Esophagus muscularis mucosa (tissue), 4 donors: Measurements from ENCODE around the gene ZBTB46. TPM values are rescaled to one million over a fixed set of nuclear protein-coding genes. Genes with fewer than 3 reads are reported as not detected.
A peak's percentile ranks its signal among the peaks of the same experiment; 100 is the strongest.
"Not testable (repeated sequence)": the region's sequence is repeated elsewhere in the genome, so short reads cannot be mapped to it uniquely, and the experiment has no call there.

Source experiments
- DNase-seq: peaks from one replicate; pipeline ENCODE4 v3.0.0-alpha.2; 2017; ENCODE audit errors: extremely low spot score
- H3K27ac ChIP-seq, 4 donors: fragments of 200-600 bp; sonication (generic); replicated peaks in 1 of 4; 1 replicate in 3 of 4; 2 replicates in 1 of 4; pipeline ENCODE4 v1.5.1; 2016 to 2019; ENCODE audit warnings: mild to moderate bottlenecking in 1 of 4
- H3K27me3 ChIP-seq, 4 donors: fragments of 200-600 bp; sonication (generic); one replicate each; pipeline versions ENCODE4 v1.5.1 to v1.6.0; 2016 to 2019
- H3K36me3 ChIP-seq, 4 donors: fragments of 200-600 bp; sonication (generic); one replicate each; pipeline ENCODE4 v1.5.1; 2016 to 2019
- H3K4me1 ChIP-seq, 4 donors: fragments of 200-600 bp; sonication (generic); one replicate each; pipeline ENCODE4 v1.5.1; 2016 to 2019
- H3K4me3 ChIP-seq, 4 donors: fragments of 200-600 bp; sonication (generic); 1 replicate in 2 of 4; 2 replicates in 2 of 4; pipeline ENCODE4 v1.5.1; 2016 to 2019; ENCODE audit warnings: mild to moderate bottlenecking in 4 of 4, moderate library complexity in 1 of 4
- H3K9me3 ChIP-seq, 4 donors: fragments of 200-600 bp; sonication (generic); 1 replicate in 3 of 4; 2 replicates in 1 of 4; pipeline ENCODE4 v1.5.1; 2016 to 2019
- CTCF ChIP-seq, 3 experiments: fragments of 200-600 bp in 2 of 3; fragments of 450-650 bp in 1 of 3; sonication (generic) in 2 of 3; IDR thresholded peaks; one replicate each; pipeline ENCODE4 v1.5.1; 2017 to 2019; ENCODE audit warnings: antibody characterized with exemption in 3 of 3, mild to moderate bottlenecking in 2 of 3, moderate library complexity in 1 of 3
- EP300 ChIP-seq: sonication (generic); formaldehyde crosslinking; IDR thresholded peaks from one replicate; pipeline ENCODE4 v1.6.1; 2017; ENCODE audit warnings: antibody characterized with exemption
- POLR2A ChIP-seq: fragments of 450-650 bp; IDR thresholded peaks from one replicate; pipeline ENCODE4 v1.6.1; 2017; ENCODE audit warnings: antibody characterized with exemption, moderate library complexity, mild to moderate bottlenecking, low read depth
- POLR2AphosphoS5 ChIP-seq, 2 donors: sonication (generic); formaldehyde crosslinking; IDR thresholded peaks; one replicate each; pipeline ENCODE4 v1.6.1; 2017; ENCODE audit warnings: antibody characterized with exemption in 2 of 2
- WGBS: methylation state at CpG from one replicate; pipeline ENCODE4 v1.1.5; 2018; 5-methylcytosine and 5-hydroxymethylcytosine counted together
- intact Hi-C: fragments of 100-400 bp; cut with DNase I; formaldehyde crosslinking; loops from one replicate; pipeline ENCODE4 v1.15.1; 2023
- total RNA-seq, 4 donors: library from RNA; depleted of rRNA; stranded (reverse); fragments of >200 nt; gene quantifications; one replicate each; pipeline versions ENCODE4 v1.1.0 to v1.2.1, GENCODE V29; 2016

The ZBTB46 gene
- total RNA-seq, 4 donors from 2014 or later: 9.6 to 22.8 (median 13.8) TPM

DNA sequence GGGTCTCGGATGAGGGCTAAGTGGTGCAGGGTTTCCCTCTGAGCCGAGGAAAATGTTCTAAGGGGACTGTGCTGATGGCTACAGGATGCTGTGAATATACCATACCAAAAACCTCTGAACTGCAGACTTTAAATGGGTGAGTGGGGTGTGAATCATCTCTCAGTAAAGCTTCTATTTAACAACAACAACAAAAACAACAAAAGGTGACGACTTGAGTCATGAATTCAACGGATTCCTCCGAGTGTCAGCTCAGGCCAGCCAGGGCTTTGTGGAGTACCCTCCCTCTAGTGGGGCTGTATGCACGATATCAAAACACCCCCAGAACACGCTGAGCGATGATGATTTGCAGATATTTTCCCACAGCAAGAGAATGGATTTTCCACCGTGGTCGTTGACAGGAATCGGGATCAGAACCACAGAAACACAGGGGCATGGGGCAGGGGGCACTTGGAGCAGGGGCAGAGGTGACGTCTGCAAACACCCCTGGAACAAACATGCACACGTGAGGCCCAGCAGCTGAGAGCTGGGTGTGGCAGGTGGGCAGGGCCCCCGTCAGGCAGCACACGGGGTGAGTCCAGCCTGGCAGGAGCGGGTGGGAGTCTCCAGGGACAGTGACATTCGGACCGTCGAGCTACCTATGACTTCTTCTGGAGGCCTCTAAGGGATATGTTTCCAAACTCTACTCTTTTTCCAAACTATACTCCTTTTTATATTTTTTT, 52.9 kb downstream of the ZBTB46 start:
- 77% methylated on average over 16 of the region's 19 CpGs for WGBS
- TF ChIP-seq POLR2AphosphoS5 (IDR thresholded peaks at IDR 0.05) (no peak), POLR2A (no peak), CTCF (IDR thresholded peaks at IDR 0.05) (no peak), EP300 (no peak)
- H3K4me1 ChIP-seq: peaks cover 2 to 16% (median 12%) of the 10 kb centered on the region in 4 donors
- no peak overlapping the region for H3K4me3 ChIP-seq
- H3K27me3 ChIP-seq: peaks cover 0 to 18% (median 0%) of the 10 kb centered on the region in 4 donors
- H3K36me3 ChIP-seq: peaks cover 0 to 25% (median 4%) of the 10 kb centered on the region in 4 donors
- intact Hi-C loops: no loop called here
- H3K9me3 ChIP-seq: no peaks in the 10 kb centered on the region
- no peak for DNase-seq
- H3K27ac ChIP-seq: no peak overlapping the region

DNA sequence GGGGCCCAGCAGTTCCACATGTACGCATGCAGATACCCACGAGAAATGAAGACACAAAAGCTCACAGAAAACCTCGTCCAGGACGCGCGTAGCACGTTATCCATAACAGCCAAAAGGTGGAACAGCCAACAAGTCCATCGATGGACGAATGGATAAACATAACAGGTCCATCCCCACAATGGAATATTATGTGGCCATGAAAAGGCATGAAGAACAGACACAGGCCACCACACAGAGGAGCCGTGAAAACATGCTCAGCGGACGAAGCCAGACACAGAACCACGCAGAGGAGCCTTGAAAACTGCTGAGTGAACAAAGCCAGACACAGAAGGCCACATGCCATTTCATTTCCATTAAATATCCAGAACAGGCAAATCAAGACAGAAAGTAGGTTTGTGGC, 53.5 kb downstream of the ZBTB46 start:
- WGBS: 90% methylated on average over 13 of the region's 13 CpGs
- no peaks in the 10 kb centered on the region for H3K9me3 ChIP-seq
- TF ChIP-seq CTCF (IDR thresholded peaks at IDR 0.05) (no peak), POLR2A (no peak), EP300 (no peak), POLR2AphosphoS5 (IDR thresholded peaks at IDR 0.05) (no peak)
- H3K4me1 ChIP-seq: peaks cover 8 to 16% (median 15%) of the 10 kb centered on the region in 4 donors
- H3K36me3 ChIP-seq: peaks cover 0 to 25% (median 4%) of the 10 kb centered on the region in 4 donors
- DNase-seq: no peak
- intact Hi-C loops: no loop called here
- no peak overlapping the region for H3K27ac ChIP-seq
- peaks cover 0 to 18% (median 0%) of the 10 kb centered on the region in 4 donors for H3K27me3 ChIP-seq
- no peak overlapping the region for H3K4me3 ChIP-seq

- H3K9me3 ChIP-seq, H3K27ac ChIP-seq, intact Hi-C loops, H3K4me3 ChIP-seq, DNase-seq: not testable (repeated sequence)
- WGBS: 89% methylated on average over 23 of the region's 23 CpGs
- peaks cover 0 to 25% (median 3%) of the 10 kb centered on the region in 4 donors for H3K36me3 ChIP-seq
- H3K4me1 ChIP-seq: peaks cover 10 to 21% (median 15%) of the 10 kb centered on the region in 4 donors
- peaks cover 0 to 18% (median 0%) of the 10 kb centered on the region in 4 donors for H3K27me3 ChIP-seq
Measured at GRCh38 chr20:63776875-63777274, 54.2 kb downstream of the ZBTB46 start.

DNA sequence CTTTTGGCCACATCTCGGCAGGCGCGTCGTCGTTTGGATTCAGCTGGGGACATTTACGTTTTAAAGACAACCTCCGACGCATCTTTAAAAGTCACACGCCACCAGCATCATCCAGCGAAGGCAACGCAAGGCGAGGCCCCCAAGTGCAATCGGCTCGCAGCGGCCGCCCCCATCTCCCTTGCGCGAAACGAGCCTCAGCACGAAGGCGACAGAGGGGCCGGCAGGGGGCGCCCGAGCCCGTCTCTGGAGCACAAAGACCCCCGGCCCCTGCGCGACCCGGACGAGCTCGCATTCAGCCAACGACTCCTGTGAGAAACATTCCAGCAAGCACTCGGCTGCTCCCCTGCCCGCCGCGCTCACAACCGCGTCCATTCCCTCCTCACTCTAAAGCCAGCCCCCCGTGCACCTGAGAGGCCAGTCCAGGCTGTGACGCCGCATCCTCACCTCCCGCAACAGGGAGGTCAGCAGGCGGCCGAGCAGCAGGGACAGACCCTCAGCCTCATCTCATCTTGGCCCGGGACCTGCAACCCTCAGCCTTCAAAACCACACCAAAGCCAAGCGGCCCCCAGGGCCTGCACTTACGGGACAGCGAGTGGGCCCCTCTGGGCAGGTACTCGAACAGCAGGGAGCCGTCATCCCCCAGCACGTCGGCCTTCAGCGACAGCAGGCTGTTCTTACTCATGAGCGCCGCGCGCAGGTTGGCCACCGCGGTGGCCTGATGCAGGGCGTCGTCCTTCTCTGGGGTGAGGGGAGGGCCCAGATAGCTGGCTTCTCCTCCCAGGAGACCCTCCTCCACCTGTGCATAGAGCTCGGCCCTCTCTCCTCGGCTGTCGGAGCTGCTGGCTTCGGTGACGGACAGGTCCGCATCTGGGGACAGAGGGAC, 55.7 kb downstream of the ZBTB46 start:
- intact Hi-C loops: no loop called here
- Histone ChIP-seq H3K27ac (no peak overlapping the region), H3K4me1 (peaks cover 10 to 21% (median 15%) of the 10 kb centered on the region in 4 donors), H3K9me3 (no peaks in the 10 kb centered on the region), H3K4me3 (peak overlapping the region; percentile 20 to 42 (median 25)), H3K27me3 (peaks cover 0 to 18% (median 0%) of the 10 kb centered on the region in 4 donors), H3K36me3 (peaks cover 0 to 39% (median 13%) of the 10 kb centered on the region in 4 donors)
- TF ChIP-seq POLR2AphosphoS5 (IDR thresholded peaks at IDR 0.05): no peak
- peak; percentile 49 to 70 (median 63) for TF ChIP-seq CTCF (IDR thresholded peaks at IDR 0.05)
- no peak for DNase-seq
- WGBS: 38% methylated on average over 52 of the region's 67 CpGs

GRCh38 chr20:63774306-63774705, 56.8 kb downstream of the ZBTB46 start:
- no peaks in the 10 kb centered on the region for H3K9me3 ChIP-seq
- H3K36me3 ChIP-seq: peaks cover 5 to 49% (median 18%) of the 10 kb centered on the region in 4 donors
- no peak overlapping the region for H3K4me3 ChIP-seq
- WGBS: 74% methylated on average over 15 of the region's 15 CpGs
- H3K4me1 ChIP-seq: peaks cover 10 to 21% (median 15%) of the 10 kb centered on the region in 4 donors
- H3K27me3 ChIP-seq: peaks cover 0 to 18% (median 0%) of the 10 kb centered on the region in 4 donors
- no peak overlapping the region for H3K27ac ChIP-seq
- TF ChIP-seq CTCF (IDR thresholded peaks at IDR 0.05): no peak
- no peak for TF ChIP-seq POLR2A
- no peak for TF ChIP-seq EP300
- TF ChIP-seq POLR2AphosphoS5 (IDR thresholded peaks at IDR 0.05): no peak
- no peak for DNase-seq
- intact Hi-C loops: no loop called here
